Liver (tissue), 10 donors: Measurements from ENCODE around the gene DIABLO. TPM values are rescaled to one million over a fixed set of nuclear protein-coding genes. Genes with fewer than 3 reads are reported as not detected.

Source experiments
- DNase-seq: peaks from one replicate; pipeline ENCODE4 v3.0.0-alpha.2; 2017; ENCODE audit warnings: low spot score
- H3K27ac ChIP-seq, 2 donors: one replicate each; pipeline ENCODE4 v1.7.0; 2013; ENCODE audit warnings: inconsistent platforms in 2 of 2, low read length in 2 of 2, control low read depth in 1 of 2, low read depth in 1 of 2, mild to moderate bottlenecking in 1 of 2
- H3K27me3 ChIP-seq, 4 donors: one replicate each; pipeline versions ENCODE4 v1.6.1 to v1.7.0; 2013; ENCODE audit warnings: low read length in 3 of 4, inconsistent platforms in 1 of 4, mild to moderate bottlenecking in 1 of 4, moderate library complexity in 1 of 4; ENCODE audit not compliant: control insufficient read depth in 4 of 4, insufficient read depth in 4 of 4
- H3K36me3 ChIP-seq, 4 donors: one replicate each; pipeline versions ENCODE4 v1.6.1 to v1.7.0; 2013; ENCODE audit warnings: low read length in 3 of 4, mild to moderate bottlenecking in 3 of 4, low read depth in 1 of 4, moderate library complexity in 1 of 4; ENCODE audit not compliant: control insufficient read depth in 4 of 4, insufficient read depth in 3 of 4
- H3K4me1 ChIP-seq, 4 donors: one replicate each; pipeline versions ENCODE4 v1.6.1 to v1.7.0; 2013; ENCODE audit warnings: low read length in 3 of 4, mild to moderate bottlenecking in 3 of 4, moderate library complexity in 1 of 4; ENCODE audit not compliant: control insufficient read depth in 4 of 4, insufficient read depth in 4 of 4
- H3K4me3 ChIP-seq, 3 donors: one replicate each; pipeline versions ENCODE4 v1.6.1 to v1.7.0; 2013; ENCODE audit warnings: low read length in 3 of 3, control low read depth in 1 of 3, low read depth in 1 of 3, mild to moderate bottlenecking in 1 of 3
- H3K9ac ChIP-seq, 2 donors: one replicate each; pipeline ENCODE4 v1.7.0; 2013; ENCODE audit warnings: low read length in 2 of 2, mild to moderate bottlenecking in 2 of 2, moderate library complexity in 2 of 2, control low read depth in 1 of 2, low read depth in 1 of 2
- H3K9me3 ChIP-seq, 4 donors: one replicate each; pipeline versions ENCODE4 v1.6.1 to v1.7.0; 2013; ENCODE audit warnings: low read length in 3 of 4; ENCODE audit not compliant: control insufficient read depth in 4 of 4
- EGR1 ChIP-seq, 2 donors: IDR thresholded peaks; 2 replicates each; pipeline ENCODE4 v1.6.1; 2016 to 2018; ENCODE audit warnings: antibody characterized with exemption in 2 of 2, low read depth in 2 of 2
- FOXA1 ChIP-seq: IDR thresholded peaks from 2 replicates; pipeline ENCODE4 v1.6.1; 2016; ENCODE audit warnings: antibody characterized with exemption
- FOXA2 ChIP-seq: IDR thresholded peaks from 2 replicates; pipeline ENCODE4 v1.6.1; 2016; ENCODE audit warnings: antibody characterized with exemption
- GABPA ChIP-seq, 2 donors: IDR thresholded peaks in 1 of 2; conservative IDR thresholded peaks in 1 of 2; 2 replicates each; pipeline ENCODE4 v1.6.1; 2016; ENCODE audit warnings: antibody characterized with exemption in 2 of 2, mild to moderate bottlenecking in 1 of 2, moderate library complexity in 1 of 2
- HNF4A ChIP-seq, 2 donors: conservative IDR thresholded peaks; 2 replicates each; pipeline ENCODE4 v1.6.1; 2016; ENCODE audit warnings: antibody characterized with exemption in 2 of 2, mild to moderate bottlenecking in 2 of 2
- NR2F2 ChIP-seq: IDR thresholded peaks from 2 replicates; pipeline ENCODE4 v1.6.1; 2016; ENCODE audit warnings: antibody characterized with exemption
- RAD21 ChIP-seq, 2 donors: IDR thresholded peaks; 2 replicates each; pipeline ENCODE4 v1.6.1; 2016; ENCODE audit warnings: antibody characterized with exemption in 2 of 2, mild to moderate bottlenecking in 2 of 2
- RXRA ChIP-seq, 2 donors: IDR thresholded peaks; 2 replicates each; pipeline ENCODE4 v1.6.1; 2017 to 2018; ENCODE audit warnings: antibody characterized with exemption in 2 of 2, mild to moderate bottlenecking in 1 of 2
- SP1 ChIP-seq: IDR thresholded peaks from 2 replicates; pipeline ENCODE4 v1.6.1; 2018; ENCODE audit warnings: antibody characterized with exemption, mild to moderate bottlenecking
- TAF1 ChIP-seq: conservative IDR thresholded peaks from 2 replicates; pipeline ENCODE4 v1.6.1; 2016; ENCODE audit warnings: antibody characterized with exemption, mild to moderate bottlenecking
- YY1 ChIP-seq: IDR thresholded peaks from 2 replicates; pipeline ENCODE4 v1.6.1; 2016; ENCODE audit warnings: antibody characterized with exemption, mild to moderate bottlenecking
- ZBTB33 ChIP-seq: IDR thresholded peaks from 2 replicates; pipeline ENCODE4 v1.6.1; 2016; ENCODE audit warnings: antibody characterized with exemption
- WGBS: extraction: QIAGEN DNeasy Blood & Tissue Kit; methylation state at CpG from one replicate; pipeline ENCODE4 v1.1.7; 2013; 5-methylcytosine and 5-hydroxymethylcytosine counted together
- polyA plus RNA-seq, 2 donors: library from polyadenylated mRNA; stranded (reverse) in 1 of 2; unstranded in 1 of 2; fragments of 200-250 nt in 1 of 2; fragments of >200 nt in 1 of 2; fragmentation: Nextera tagmentation in 1 of 2; extraction: Ambion mirVana in 1 of 2; gene quantifications; one replicate each; pipeline versions ENCODE4 v1.2.1 to v1.2.3, GENCODE V29; 2013 to 2015
- small RNA-seq: library from RNA; depleted of rRNA; stranded (forward); fragments of <200 nt; gene quantifications from one replicate; pipeline ENCODE3, GENCODE V24; 2014
- total RNA-seq, 2 donors: library from RNA; depleted of rRNA; stranded (reverse); fragments of >200 nt; gene quantifications; one replicate each; pipeline ENCODE4 v1.2.3, GENCODE V29; 2014
- TF ChIP-seq, protein P1 (sequence below): IDR thresholded peaks from 2 replicates; pipeline ENCODE4 v1.6.1; 2016; ENCODE audit warnings: antibody characterized with exemption
- TF ChIP-seq, protein P2 (sequence below): IDR thresholded peaks from 2 replicates; pipeline ENCODE4 v1.6.1; 2016; ENCODE audit warnings: antibody characterized with exemption
- donor health status: healthy.
- donor health status: healthy.
- donor health status: healthy.
- donor health status: healthy.
- donor health status: healthy.

The DIABLO gene
- total and polyA plus RNA-seq, 4 donors = 20.4 to 34.4 (median 28.5) TPM

DNA sequence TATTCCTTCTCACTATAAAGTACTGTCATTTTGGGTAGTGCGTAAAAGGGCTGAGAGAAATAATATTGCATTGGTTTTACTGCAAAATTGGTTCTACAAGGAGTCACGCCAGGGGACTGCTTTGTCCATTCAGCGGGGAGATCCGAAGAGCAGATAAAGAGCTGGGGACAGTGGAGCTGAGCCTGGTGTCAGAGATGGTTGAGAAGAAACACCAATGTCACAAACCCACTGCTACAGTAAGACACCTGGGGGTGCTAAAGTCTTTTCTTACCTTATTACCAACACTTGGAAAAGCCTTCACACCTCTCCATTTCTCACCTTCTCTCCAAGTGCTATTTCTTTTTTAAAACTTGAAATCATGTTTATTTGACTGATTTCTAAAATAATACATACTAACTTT is 66.0 kb downstream of the DIABLO start:
- H3K4me1 ChIP-seq = no peaks in the 10 kb centered on the region
- TF ChIP-seq YY1 = no peak
- peak; percentile 32 for TF ChIP-seq RAD21 (IDR thresholded peaks at IDR 0.05)
- no peak for DNase-seq
- H3K36me3 ChIP-seq = no peaks in the 10 kb centered on the region
- WGBS = 81% methylated on average over 4 of the region's 4 CpGs
- no peaks in the 10 kb centered on the region for H3K9me3 ChIP-seq
- no peak overlapping the region for H3K9ac ChIP-seq
- no peak overlapping the region for H3K27ac ChIP-seq
- H3K27me3 ChIP-seq = no peaks in the 10 kb centered on the region
- no peak overlapping the region for H3K4me3 ChIP-seq

- Histone ChIP-seq H3K9ac (no peak overlapping the region), H3K27ac (no peak overlapping the region), H3K9me3 (no peaks in the 10 kb centered on the region), H3K4me1 (no peaks in the 10 kb centered on the region), H3K36me3 (no peaks in the 10 kb centered on the region), H3K4me3 (no peak overlapping the region), H3K27me3 (no peaks in the 10 kb centered on the region)
- 93% methylated on average over 7 of the region's 7 CpGs for WGBS
- no peak for DNase-seq
- TF ChIP-seq EGR1 (IDR thresholded peaks at IDR 0.05; ENCODE audit: low read depth in 2 of 2) = no peak
- no peak for TF ChIP-seq HNF4A (conservative IDR thresholded peaks at IDR 0.05)
- TF ChIP-seq RXRA (IDR thresholded peaks at IDR 0.05) = no peak
- no peak for TF ChIP-seq FOXA1
- TF ChIP-seq ZBTB33 = no peak
- TF ChIP-seq, protein P1, sequence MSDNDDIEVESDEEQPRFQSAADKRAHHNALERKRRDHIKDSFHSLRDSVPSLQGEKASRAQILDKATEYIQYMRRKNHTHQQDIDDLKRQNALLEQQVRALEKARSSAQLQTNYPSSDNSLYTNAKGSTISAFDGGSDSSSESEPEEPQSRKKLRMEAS = no peak
- no peak for TF ChIP-seq GABPA (IDR thresholded peaks at IDR 0.05 in 1 of 2, conservative IDR thresholded peaks at IDR 0.05 in 1 of 2)
- TF ChIP-seq FOXA2 = no peak
- no peak for TF ChIP-seq NR2F2
- TF ChIP-seq RAD21 (IDR thresholded peaks at IDR 0.05) = no peak
- no peak for TF ChIP-seq YY1
- TF ChIP-seq, protein P2, sequence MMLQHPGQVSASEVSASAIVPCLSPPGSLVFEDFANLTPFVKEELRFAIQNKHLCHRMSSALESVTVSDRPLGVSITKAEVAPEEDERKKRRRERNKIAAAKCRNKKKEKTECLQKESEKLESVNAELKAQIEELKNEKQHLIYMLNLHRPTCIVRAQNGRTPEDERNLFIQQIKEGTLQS = no peak
- no peak for TF ChIP-seq TAF1
- TF ChIP-seq SP1 = no peak
Observed at GRCh38 chr12:122158700-122159285, 67.1 kb downstream of the DIABLO start.

Small RNA genes within 50 kb of the gene (small RNA-seq; reads per million reads assigned to genes)
- 0.33 reads per million, percentile 34 among the genes with 10 or more reads in this experiment for gene DIABLO

Other genes starting within 250 kb of the DIABLO start
- 1 to 10 TPM; 5.9 to 8.3 TPM for gene BCL7A, start 204.2 kb downstream of the DIABLO start, total RNA-seq
- 1 to 10 TPM; 3.5 to 4.0 TPM for gene BCL7A, start 204.2 kb downstream of the DIABLO start, polyA plus RNA-seq
- gene MLXIP, start 147.3 kb downstream of the DIABLO start, total RNA-seq = 10 to 100 TPM; 10.6 to 19.5 TPM
- 10 to 100 TPM; 10.6 to 11.4 TPM for gene MLXIP, start 147.3 kb downstream of the DIABLO start, polyA plus RNA-seq
- not detected for gene IL31, start 51.8 kb downstream of the DIABLO start, total RNA-seq
- gene IL31, start 51.8 kb downstream of the DIABLO start, polyA plus RNA-seq = not detected
- gene LRRC43, start 42.9 kb downstream of the DIABLO start, total RNA-seq = under 1 TPM in 1 of 2 donors, not detected in 1; 0.67 TPM
- under 1 TPM; 0.03 to 0.13 TPM for gene LRRC43, start 42.9 kb downstream of the DIABLO start, polyA plus RNA-seq
- gene B3GNT4, start 22.3 kb downstream of the DIABLO start, total RNA-seq = not detected
- gene B3GNT4, start 22.3 kb downstream of the DIABLO start, polyA plus RNA-seq = under 1 TPM; 0.14 to 0.43 TPM
- gene VPS33A, start 40.4 kb upstream of the DIABLO start, total RNA-seq = 10 to 100 TPM; 12.2 to 14.9 TPM
- gene VPS33A, start 40.4 kb upstream of the DIABLO start, polyA plus RNA-seq = 1 to 10 TPM; 6.4 to 7.8 TPM
- gene CLIP1, start 196.6 kb upstream of the DIABLO start, total RNA-seq = 10 to 100 TPM; 19.9 to 41.9 TPM
- gene CLIP1, start 196.6 kb upstream of the DIABLO start, polyA plus RNA-seq = 10 to 100 TPM; 13.0 to 32.2 TPM